Skeletal muscle tissue (tissue), 4 donors: Measurements from ENCODE around the gene CUEDC2. TPM values are rescaled to one million over a fixed set of nuclear protein-coding genes. Genes with fewer than 3 reads are reported as not detected.
"Not testable (repeated sequence)": the region's sequence is repeated elsewhere in the genome, so short reads cannot be mapped to it uniquely, and the experiment has no call there.

Experiments used
- H3K27ac ChIP-seq: one replicate; pipeline ENCODE4 v1.7.0; 2013; ENCODE audit warnings: mild to moderate bottlenecking, low read depth, low read length, inconsistent platforms
- H3K27me3 ChIP-seq, 3 donors: one replicate each; pipeline ENCODE4 v1.7.0; 2013; ENCODE audit warnings: low read length in 3 of 3; ENCODE audit not compliant: control insufficient read depth in 3 of 3, insufficient read depth in 3 of 3
- H3K36me3 ChIP-seq, 3 donors: one replicate each; pipeline ENCODE4 v1.7.0; 2013; ENCODE audit warnings: low read length in 3 of 3; ENCODE audit not compliant: control insufficient read depth in 3 of 3, insufficient read depth in 3 of 3
- H3K4me1 ChIP-seq, 3 donors: one replicate each; pipeline ENCODE4 v1.7.0; 2013; ENCODE audit warnings: low read length in 3 of 3, mild to moderate bottlenecking in 3 of 3; ENCODE audit not compliant: control insufficient read depth in 3 of 3, insufficient read depth in 3 of 3
- H3K4me3 ChIP-seq, 3 donors: one replicate each; pipeline ENCODE4 v1.7.0; 2013; ENCODE audit warnings: low read length in 3 of 3
- H3K9ac ChIP-seq, 3 donors: one replicate each; pipeline ENCODE4 v1.7.0; 2013; ENCODE audit warnings: low read length in 3 of 3, mild to moderate bottlenecking in 3 of 3, moderate library complexity in 2 of 3, low read depth in 1 of 3
- H3K9me3 ChIP-seq, 3 donors: one replicate each; pipeline ENCODE4 v1.7.0; 2013; ENCODE audit warnings: low read length in 3 of 3; ENCODE audit not compliant: control insufficient read depth in 3 of 3
- total RNA-seq: library from RNA; depleted of rRNA; stranded (reverse); fragments of >200 nt; gene quantifications from one replicate; pipeline ENCODE4 v1.2.3, GENCODE V29; 2014
- donor health status: Osteomylitis.

CUEDC2 gene
- total RNA-seq, 1 donor from 2014 or later, result 31.3 TPM

- no peaks in the 10 kb centered on the region for H3K9me3 ChIP-seq
- H3K9ac ChIP-seq, result no peak overlapping the region
- no peaks in the 10 kb centered on the region for H3K27me3 ChIP-seq
- H3K4me3 ChIP-seq, result no peak overlapping the region
- peaks cover 15 to 27% (median 16%) of the 10 kb centered on the region in 3 donors for H3K4me1 ChIP-seq
- H3K36me3 ChIP-seq, result peaks cover 0 to 4% (median 0%) of the 10 kb centered on the region in 3 donors
- no peak overlapping the region for H3K27ac ChIP-seq
These were observed 23.6 kb upstream of the CUEDC2 start for GRCh38 chr10:102455893-102456471.

GRCh38 chr10:102454662-102455487, 22.5 kb upstream of the CUEDC2 start:
- H3K4me3 ChIP-seq, H3K27ac ChIP-seq, H3K9ac ChIP-seq, H3K36me3 ChIP-seq, H3K27me3 ChIP-seq, H3K9me3 ChIP-seq: not testable (repeated sequence)
- peaks cover 15 to 26% (median 16%) of the 10 kb centered on the region in 3 donors for H3K4me1 ChIP-seq

DNA sequence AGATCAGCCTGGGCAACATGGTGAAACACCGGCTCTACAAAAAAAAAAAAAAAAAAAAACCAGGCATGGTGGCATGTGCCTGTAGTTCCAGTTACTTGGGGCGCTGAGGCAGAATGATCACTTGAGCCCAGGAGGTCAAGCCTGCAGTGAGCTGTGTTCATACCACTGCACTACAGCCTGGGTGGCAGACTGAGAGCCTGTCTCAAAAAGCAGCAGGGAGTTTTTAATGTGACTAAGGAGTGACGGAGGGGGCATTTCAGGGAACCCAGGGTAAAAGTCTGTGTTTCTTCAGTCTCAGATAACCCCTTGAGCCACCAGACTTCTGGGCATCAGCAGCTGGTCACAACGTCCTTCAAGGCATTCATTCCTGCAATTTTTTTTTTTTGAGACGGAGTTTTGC, 21.1 kb upstream of the CUEDC2 start:
- H3K36me3 ChIP-seq, result peaks cover 0 to 4% (median 0%) of the 10 kb centered on the region in 3 donors
- peak overlapping the region; percentile 66 for H3K27ac ChIP-seq
- no peak overlapping the region for H3K9ac ChIP-seq
- no peaks in the 10 kb centered on the region for H3K27me3 ChIP-seq
- no peaks in the 10 kb centered on the region for H3K9me3 ChIP-seq
- H3K4me3 ChIP-seq, result no peak overlapping the region
- H3K4me1 ChIP-seq, result peaks cover 16 to 26% (median 18%) of the 10 kb centered on the region in 3 donors

- H3K36me3 ChIP-seq, result peaks cover 0 to 4% (median 0%) of the 10 kb centered on the region in 3 donors
- peaks cover 16 to 26% (median 18%) of the 10 kb centered on the region in 3 donors for H3K4me1 ChIP-seq
- peak overlapping the region; percentile 66 for H3K27ac ChIP-seq
- no peaks in the 10 kb centered on the region for H3K9me3 ChIP-seq
- H3K4me3 ChIP-seq, result peak overlapping the region in 1 of 3 donors; percentile 27
- no peak overlapping the region for H3K9ac ChIP-seq
- no peaks in the 10 kb centered on the region for H3K27me3 ChIP-seq
These were observed 20.4 kb upstream of the CUEDC2 start for GRCh38 chr10:102452672-102453340.

- Histone ChIP-seq H3K4me3 (peak within 1 kb of the TSS; percentile 91 to 93 (median 93)), H3K36me3 (peaks cover 0 to 4% (median 0%) of the 10 kb centered on the region in 3 donors), H3K9me3 (no peaks in the 10 kb centered on the region), H3K4me1 (peaks cover 16 to 26% (median 18%) of the 10 kb centered on the region in 3 donors), H3K9ac (peak within 1 kb of the TSS; percentile 68 to 94 (median 79)), H3K27ac (peak within 1 kb of the TSS; percentile 66), H3K27me3 (no peaks in the 10 kb centered on the region)
These were observed 19.0 kb upstream of the CUEDC2 start, which contains the start of gene C10orf95 for GRCh38 chr10:102451105-102451969. TSS of gene C10orf95 (minus strand) at chr10:102451543. CDS start at chr10:102451093, 450 bp downstream.

DNA sequence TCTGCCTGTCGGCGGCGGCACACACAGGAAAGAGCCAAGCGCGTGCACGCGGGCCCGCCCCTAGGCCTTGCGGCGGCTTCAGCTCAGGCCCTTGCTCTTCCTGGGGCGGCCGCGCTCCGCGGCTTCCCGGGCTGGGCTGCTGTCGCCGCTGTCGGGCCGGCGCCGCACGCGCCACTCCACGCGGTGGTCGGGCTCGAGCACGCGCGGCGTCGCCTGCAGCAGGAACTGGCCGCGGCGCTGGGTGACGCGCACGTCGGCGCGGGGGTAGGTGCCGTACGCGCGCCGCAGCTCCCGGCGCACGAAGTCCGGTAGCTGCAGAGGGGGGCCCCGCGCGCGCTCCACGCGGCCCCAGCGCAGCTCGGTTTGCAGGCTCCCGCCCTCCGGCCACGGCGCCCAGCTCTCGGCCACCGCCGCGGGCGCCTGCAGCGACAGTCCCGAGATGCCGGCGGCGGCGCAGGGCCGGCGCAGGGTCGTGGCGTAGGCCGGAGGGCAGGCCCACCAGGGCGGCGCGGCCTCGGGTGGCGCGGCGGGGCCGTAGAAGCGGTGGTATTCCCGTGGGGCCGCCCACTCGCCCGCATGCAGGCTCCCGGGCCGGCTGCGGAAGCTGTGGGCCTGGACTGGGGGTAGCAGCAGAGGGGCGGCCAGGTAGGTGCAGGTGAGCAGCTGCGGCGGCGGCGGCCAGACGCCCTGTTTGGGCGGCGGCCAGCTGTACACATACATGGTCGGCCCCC, 18.2 kb upstream of the CUEDC2 start:
- no peaks in the 10 kb centered on the region for H3K9me3 ChIP-seq
- peak overlapping the region; percentile 79 to 94 (median 85) for H3K9ac ChIP-seq
- peak overlapping the region; percentile 91 to 93 (median 93) for H3K4me3 ChIP-seq
- H3K36me3 ChIP-seq, result peaks cover 0 to 2% (median 0%) of the 10 kb centered on the region in 3 donors
- peak overlapping the region; percentile 60 for H3K27ac ChIP-seq
- H3K4me1 ChIP-seq, result peaks cover 16 to 26% (median 18%) of the 10 kb centered on the region in 3 donors
- no peaks in the 10 kb centered on the region for H3K27me3 ChIP-seq

GRCh38 chr10:102450124-102450373, 17.7 kb upstream of the CUEDC2 start:
- peaks cover 16 to 26% (median 18%) of the 10 kb centered on the region in 3 donors for H3K4me1 ChIP-seq
- H3K27me3 ChIP-seq, result no peaks in the 10 kb centered on the region
- no peaks in the 10 kb centered on the region for H3K9me3 ChIP-seq
- H3K9ac ChIP-seq, result peak overlapping the region; percentile 79 to 94 (median 85)
- H3K36me3 ChIP-seq, result no peaks in the 10 kb centered on the region
- H3K27ac ChIP-seq, result peak overlapping the region; percentile 60
- H3K4me3 ChIP-seq, result peak overlapping the region; percentile 91 to 93 (median 93)

GRCh38 chr10:102449321-102450123, 17.1 kb upstream of the CUEDC2 start:
- no peaks in the 10 kb centered on the region for H3K27me3 ChIP-seq
- no peaks in the 10 kb centered on the region for H3K9me3 ChIP-seq
- peak overlapping the region; percentile 91 to 93 (median 93) for H3K4me3 ChIP-seq
- H3K36me3 ChIP-seq, result no peaks in the 10 kb centered on the region
- H3K4me1 ChIP-seq, result peaks cover 16 to 26% (median 18%) of the 10 kb centered on the region in 3 donors
- H3K27ac ChIP-seq, result peak overlapping the region; percentile 60
- peak overlapping the region; percentile 79 to 94 (median 85) for H3K9ac ChIP-seq
